A549 (cell line): ENCODE measurements around the gene SLC12A8. TPM values are rescaled to one million over a fixed set of nuclear protein-coding genes. Genes with fewer than 3 reads are reported as not detected.

Source experiments
- ATAC-seq, 2 experiments: fragments of 200-7000 bp in 1 of 2; fragments of >200 bp in 1 of 2; cut with Nextera tagmentation in 1 of 2; cut with Tn5 transposase in 1 of 2; 3 replicates each; pipeline versions ENCODE4 v1.8.0 to v1.9.1; 2018 to 2020; ENCODE audit warnings: mild to moderate bottlenecking in 1 of 2, moderate library complexity in 1 of 2
- CTCF ChIA-PET: fragments of 300-600 bp; sonication (Branson Sonifier 250); formaldehyde crosslinking; extraction: SDS; loops from one replicate; lab custom pipeline; 2021; ENCODE audit warnings: antibody characterized with exemption, inconsistent platforms; lab: Yijun Ruan, JAX
- POLR2A ChIA-PET: fragments of 350-600 bp; formaldehyde crosslinking; extraction: SDS; loops from one replicate; lab custom pipeline; 2021; ENCODE audit warnings: antibody characterized with exemption, inconsistent platforms; lab: Yijun Ruan, JAX
- DNase-seq, 2 experiments: peaks; one replicate each; pipeline versions ENCODE4 v3.0.0 to v3.0.0-alpha.2; 2011 to 2016; ENCODE audit warnings: low read depth in 1 of 2, low spot score in 1 of 2
- FAIRE-seq: peaks from 2 replicates; lab custom pipeline; 2011; peaks lifted over from hg19 to GRCh38; lab: Jason Lieb, UNC
- H3K27ac ChIP-seq, 2 experiments: fragments of >200 bp; sonication (Bioruptor Twin); formaldehyde crosslinking; 3 replicates each; pipeline ENCODE4 v1.5.1; 2016 to 2017
- H3K4me1 ChIP-seq: fragments of >200 bp; sonication (Bioruptor Twin); formaldehyde crosslinking; 3 replicates; pipeline ENCODE4 v1.6.1; 2016
- H3K4me2 ChIP-seq: fragments of >200 bp; sonication (Bioruptor Twin); formaldehyde crosslinking; 3 replicates; pipeline ENCODE4 v1.6.1; 2016
- H3K4me3 ChIP-seq: fragments of >200 bp; sonication (Bioruptor Twin); formaldehyde crosslinking; 3 replicates; pipeline ENCODE4 v1.5.1; 2016
- H3K9me3 ChIP-seq: fragments of >200 bp; sonication (Bioruptor Twin); formaldehyde crosslinking; 3 replicates; pipeline ENCODE4 v1.6.1; 2016
- ATOH8 ChIP-seq: fragments of 250-450 bp; sonication (Bioruptor Pico); IDR thresholded peaks from 2 replicates; pipeline ENCODE4 v1.5.0; 2020; ENCODE audit warnings: low read depth, mild to moderate bottlenecking, moderate library complexity
- BHLHE40 ChIP-seq: IDR thresholded peaks from 2 replicates; pipeline ENCODE4 v1.6.1; 2012; ENCODE audit warnings: low read depth, low read length, inconsistent platforms
- CEBPB ChIP-seq, 2 experiments: fragments of >200 bp in 1 of 2; sonication (Bioruptor Twin) in 1 of 2; formaldehyde crosslinking in 1 of 2; IDR thresholded peaks; 2 replicates each; pipeline ENCODE4 v1.6.1; 2012 to 2016
- CHD2 ChIP-seq: fragments of 150-350 bp; IDR thresholded peaks from 2 replicates; pipeline ENCODE4 v1.6.1; 2014; ENCODE audit warnings: low read length; ENCODE audit not compliant: partially characterized antibody
- GATA3 ChIP-seq: IDR thresholded peaks from 2 replicates; pipeline ENCODE4 v1.6.1; 2012; ENCODE audit warnings: borderline replicate concordance
- JUN ChIP-seq, 2 experiments: fragments of >200 bp; sonication (Bioruptor Twin); formaldehyde crosslinking; IDR thresholded peaks; 2 replicates in 1 of 2; 3 replicates in 1 of 2; pipeline ENCODE4 v1.6.1; 2016 to 2017
- JUNB ChIP-seq: fragments of >200 bp; sonication (Bioruptor Twin); formaldehyde crosslinking; IDR thresholded peaks from 2 replicates; pipeline ENCODE4 v1.6.1; 2016
- KDM1A ChIP-seq: fragments of 200-600 bp; sonication (generic); IDR thresholded peaks from 2 replicates; pipeline ENCODE4 v1.6.1; 2016; ENCODE audit warnings: low read depth, mild to moderate bottlenecking
- NFE2L2 ChIP-seq: fragments of 150-350 bp; conservative IDR thresholded peaks from 2 replicates; pipeline ENCODE4 v1.6.1; 2014; ENCODE audit warnings: low read length
- NR3C1 ChIP-seq: fragments of >200 bp; sonication (Bioruptor Twin); formaldehyde crosslinking; IDR thresholded peaks from 3 replicates; pipeline ENCODE4 v1.6.1; 2017
- PBX3 ChIP-seq: IDR thresholded peaks from 2 replicates; pipeline ENCODE4 v1.6.1; 2012
- RFX5 ChIP-seq: fragments of 450-650 bp; IDR thresholded peaks from 2 replicates; pipeline ENCODE4 v1.7.1; 2014; ENCODE audit warnings: antibody characterized with exemption, mild to moderate bottlenecking, moderate library complexity
- SMC3 ChIP-seq: fragments of >200 bp; sonication (Bioruptor Twin); formaldehyde crosslinking; IDR thresholded peaks from 3 replicates; pipeline ENCODE4 v1.6.1; 2018; ENCODE audit warnings: inconsistent platforms
- ZC3H11A ChIP-seq: fragments of 450-650 bp; IDR thresholded peaks from 2 replicates; pipeline ENCODE4 v1.6.1; 2014; ENCODE audit warnings: antibody characterized with exemption, mild to moderate bottlenecking
- WGBS: methylation state at CpG from one replicate; pipeline ENCODE4 v1.1.6; 2017; ENCODE audit errors: missing lambda C conversion rate; 5-methylcytosine and 5-hydroxymethylcytosine counted together
- polyA plus RNA-seq, 4 experiments: library from polyadenylated mRNA; depleted of rRNA in 3 of 4; stranded (reverse); fragments of >200 nt; fragmentation: RNase III in 1 of 4; extraction: RNeasy Plus Mini Kit Qiagen cat#74134 plus additional on column Dnase treatment in 1 of 4; gene quantifications; 2 replicates in 3 of 4; 3 replicates in 1 of 4; pipeline ENCODE4 v1.2.3, GENCODE V29; 2011 to 2017

The SLC12A8 gene
- polyA plus RNA-seq, 2 of the 4 experiments (the other 2 are of a cell fraction): 1.1 to 4.2 TPM

- Histone ChIP-seq H3K4me3 (no peak overlapping the region), H3K27ac (no peak overlapping the region), H3K4me2 (no peak overlapping the region), H3K9me3 (no peaks in the 10 kb centered on the region), H3K4me1 (no peaks in the 10 kb centered on the region)
- no peak for DNase-seq
- POLR2A ChIA-PET: no interaction called here
- no peak for FAIRE-seq
- WGBS: 94% methylated on average over 18 of the region's 20 CpGs
- ATAC-seq: no peak
- TF ChIP-seq CHD2: no peak
- no peak for TF ChIP-seq JUNB
- no peak for TF ChIP-seq ATOH8 (CRISPR knock-in tag)
- CTCF ChIA-PET: interaction anchor here (1.0 kb wide), 1 partner anchor 48 kb away, joined by 3 read pairs; no protein-coding TSS in a partner anchor
Observed at GRCh38 chr3:125043599-125044151, 168.9 kb downstream of the SLC12A8 start.

- CTCF ChIA-PET: interaction anchor here (1.0 kb wide), 1 partner anchor 47 kb away, joined by 3 read pairs; no protein-coding TSS in a partner anchor
- TF ChIP-seq RFX5 (no peak), JUN (IDR thresholded peaks at IDR 0.05) (no peak), SMC3 (no peak), ZC3H11A (no peak), ATOH8 (CRISPR knock-in tag) (no peak), PBX3 (no peak)
- no peaks in the 10 kb centered on the region for H3K9me3 ChIP-seq
- ATAC-seq (no peak), FAIRE-seq (no peak), DNase-seq (no peak)
- WGBS: 78% methylated on average over 17 of the region's 17 CpGs
- POLR2A ChIA-PET: no interaction called here
- H3K27ac ChIP-seq: no peak overlapping the region
- H3K4me1 ChIP-seq: no peaks in the 10 kb centered on the region
- no peak overlapping the region for H3K4me2 ChIP-seq
- H3K4me3 ChIP-seq: no peak overlapping the region
Observed at GRCh38 chr3:125042725-125043406, 169.7 kb downstream of the SLC12A8 start.

GRCh38 chr3:125039131-125040100 is 173.1 kb downstream of the SLC12A8 start:
- ChIA-PET POLR2A (no interaction called here), CTCF (interaction anchor here (1.3 kb wide), 1 partner anchor 44 kb away, joined by 4 read pairs; no protein-coding TSS in a partner anchor)
- ATAC-seq: no peak
- H3K4me1 ChIP-seq: no peaks in the 10 kb centered on the region
- no peak overlapping the region for H3K4me3 ChIP-seq
- no peak overlapping the region for H3K4me2 ChIP-seq
- no peak overlapping the region for H3K27ac ChIP-seq
- H3K9me3 ChIP-seq: peaks cover 9% of the 10 kb centered on the region; the same call in 2 of the 3 replicates
- no peak for DNase-seq
- FAIRE-seq: no peak
- TF ChIP-seq KDM1A (no peak), NR3C1 (no peak), BHLHE40 (no peak), GATA3 (no peak), CEBPB (IDR thresholded peaks at IDR 0.05) (no peak), JUNB (no peak), NFE2L2 (no peak), CHD2 (no peak)
- 80% methylated on average over 11 of the region's 11 CpGs for WGBS
